GM18511 (cell line): Measurements from ENCODE around the gene KBTBD12.

ENCODE experiments used
- ATAC-seq: cut with Tn5 transposase; IDR thresholded peaks from one replicate; pipeline ENCODE4 v1.9.1; 2021; ENCODE audit warnings: mild to moderate bottlenecking, moderate library complexity; ENCODE audit not compliant: unreplicated experiment

Gene KBTBD12

DNA sequence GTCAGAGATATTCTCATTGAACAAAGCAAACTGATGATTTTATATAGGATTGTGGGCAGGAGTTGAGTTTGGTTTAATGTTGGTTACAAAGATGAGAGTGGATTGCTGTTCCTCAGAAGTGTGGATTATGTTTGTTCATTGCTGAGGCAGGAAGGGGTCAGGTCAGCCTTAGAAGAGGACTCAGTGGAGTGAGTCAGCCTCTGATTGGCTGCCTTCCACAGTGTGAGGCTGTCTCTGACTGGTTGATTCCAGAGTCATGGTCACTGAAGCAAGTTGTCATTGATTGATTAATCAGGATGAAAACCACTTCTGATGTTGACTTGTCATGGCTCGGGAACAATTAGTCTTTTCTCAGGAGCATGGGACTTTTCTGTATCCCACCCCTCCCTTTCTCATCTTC is 36.2 kb downstream of the KBTBD12 start:
- no peak for ATAC-seq

GRCh38 chr3:127953091-127954035 is 38.3 kb downstream of the KBTBD12 start:
- no peak for ATAC-seq

GRCh38 chr3:127954640-127955039 is 39.6 kb downstream of the KBTBD12 start:
- no peak for ATAC-seq

GRCh38 chr3:127955728-127956127 is 40.7 kb downstream of the KBTBD12 start:
- ATAC-seq: no peak

DNA sequence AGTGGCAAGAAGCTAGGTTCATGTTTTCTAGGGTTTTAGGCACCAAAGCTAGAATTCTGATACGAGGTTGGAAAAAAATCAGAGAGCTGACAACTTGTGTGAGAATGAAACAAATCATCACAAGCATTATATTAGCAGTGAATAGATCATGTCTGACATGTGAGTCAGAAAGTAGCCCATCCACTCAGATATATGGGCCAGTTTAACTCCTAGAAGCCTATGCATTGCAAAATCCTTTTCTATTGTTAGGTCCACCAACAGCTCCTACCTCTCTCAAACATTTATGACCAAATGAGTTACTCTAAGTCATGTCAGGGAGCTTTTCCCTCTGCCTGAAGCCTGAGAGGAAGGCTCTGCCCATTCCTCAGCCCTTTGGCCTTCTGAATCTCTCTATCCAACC is 44.0 kb downstream of the KBTBD12 start:
- ATAC-seq: no peak

- ATAC-seq: no peak
Measured at GRCh38 chr3:127959873-127960272, 44.8 kb downstream of the KBTBD12 start.

DNA sequence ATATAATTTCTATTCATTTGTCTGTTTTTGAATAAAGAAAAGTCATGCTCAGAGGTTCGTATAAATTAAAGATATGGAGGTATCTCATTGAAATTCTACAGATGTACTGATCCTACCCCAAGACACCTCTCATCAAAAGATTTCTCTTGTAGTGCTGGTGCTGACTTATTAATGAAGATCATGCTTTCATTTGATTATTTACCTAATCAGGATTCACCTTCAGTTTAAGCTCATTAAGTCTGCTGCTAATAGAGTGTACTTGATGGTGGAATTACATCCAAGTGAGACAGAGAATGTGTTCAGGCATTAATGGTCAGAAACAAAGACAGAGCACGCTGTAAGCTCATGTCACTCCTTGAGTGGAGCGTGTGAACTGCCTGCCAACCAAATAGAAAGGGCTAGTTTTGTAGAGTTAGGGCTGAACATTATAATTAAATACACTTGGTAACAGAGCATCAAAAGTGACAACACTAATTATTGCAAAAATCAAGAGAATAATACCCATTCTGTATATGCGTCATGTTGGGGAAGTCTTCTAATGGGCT is 45.5 kb downstream of the KBTBD12 start:
- no peak for ATAC-seq

GRCh38 chr3:127961124-127961523 is 46.1 kb downstream of the KBTBD12 start:
- no peak for ATAC-seq

DNA sequence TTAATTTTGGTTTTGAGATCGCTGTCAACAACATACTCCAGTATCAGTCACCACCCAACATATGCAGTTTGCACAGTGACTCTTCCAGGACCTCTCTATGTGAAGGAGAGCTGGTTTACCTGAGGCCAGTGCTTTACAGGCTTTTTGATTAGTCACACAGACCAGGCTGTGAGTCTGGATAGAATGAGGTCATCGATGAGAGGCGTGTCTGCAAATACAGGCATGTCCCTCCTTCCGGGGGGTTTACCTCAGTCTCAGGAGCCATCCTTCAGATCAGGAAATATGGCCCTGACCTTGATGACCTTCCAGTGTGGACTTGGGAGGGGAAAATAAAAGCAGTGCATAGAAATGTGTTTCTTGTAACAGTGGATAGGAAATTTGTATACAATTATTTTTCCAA is 46.9 kb downstream of the KBTBD12 start:
- ATAC-seq: no peak

DNA sequence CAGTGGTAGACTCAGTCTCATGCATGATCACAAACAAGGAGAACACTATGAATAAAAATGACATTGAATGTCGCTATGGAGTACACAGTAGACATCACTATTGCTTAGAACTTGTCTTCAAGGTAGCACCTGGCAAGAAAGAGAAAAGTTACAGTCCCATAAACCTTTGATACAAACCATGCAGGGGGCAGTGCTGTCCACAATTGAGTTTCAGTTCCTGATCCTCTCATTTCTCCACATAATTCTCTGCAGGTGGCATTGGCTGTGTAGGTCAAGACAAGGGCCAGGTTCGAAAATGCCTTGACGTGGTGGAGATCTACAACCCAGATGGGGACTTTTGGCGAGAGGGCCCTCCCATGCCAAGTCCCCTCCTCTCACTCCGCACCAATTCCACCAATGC is 47.9 kb downstream of the KBTBD12 start:
- ATAC-seq: no peak

DNA sequence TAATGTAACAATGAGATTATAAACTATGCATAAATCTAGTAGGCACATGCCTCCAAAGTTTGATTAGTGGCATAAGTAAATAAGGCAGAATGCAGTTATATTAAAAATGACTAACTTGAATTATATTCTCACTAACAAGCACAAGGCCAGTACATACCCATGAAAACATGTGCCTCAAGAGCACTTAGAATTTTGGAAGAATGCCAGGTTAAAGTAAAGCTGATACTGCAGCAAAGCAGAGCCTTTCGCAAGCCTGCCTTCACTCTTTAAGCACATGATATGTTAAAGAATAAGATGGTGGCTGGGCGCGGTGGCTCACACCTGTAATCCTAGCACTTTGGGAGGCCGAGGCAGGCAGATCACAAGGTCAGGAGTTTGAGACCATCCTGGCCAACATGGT is 49.0 kb downstream of the KBTBD12 start:
- ATAC-seq: no peak

DNA sequence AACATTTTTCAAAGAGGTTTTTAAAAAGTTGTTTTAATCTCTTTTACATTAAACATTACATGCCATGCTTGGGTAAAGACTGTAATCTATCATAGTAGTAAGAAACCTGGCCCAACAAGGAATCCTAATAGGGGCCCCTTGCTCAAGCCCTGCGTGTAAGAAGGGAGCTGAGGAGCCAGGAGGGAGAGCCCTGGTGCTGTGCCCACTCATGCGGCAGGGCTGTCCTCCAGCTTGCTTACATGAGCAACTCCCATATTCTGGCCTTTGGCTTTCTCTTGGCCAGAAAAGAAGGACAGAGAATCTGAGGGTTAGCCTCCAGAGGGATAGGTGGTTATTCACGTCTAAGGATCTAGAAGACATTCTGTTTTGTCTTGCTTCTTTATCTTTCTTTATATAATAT is 49.8 kb downstream of the KBTBD12 start:
- no peak for ATAC-seq

GRCh38 chr3:127967316-127967715 is 52.3 kb downstream of the KBTBD12 start:
- ATAC-seq: no peak

DNA sequence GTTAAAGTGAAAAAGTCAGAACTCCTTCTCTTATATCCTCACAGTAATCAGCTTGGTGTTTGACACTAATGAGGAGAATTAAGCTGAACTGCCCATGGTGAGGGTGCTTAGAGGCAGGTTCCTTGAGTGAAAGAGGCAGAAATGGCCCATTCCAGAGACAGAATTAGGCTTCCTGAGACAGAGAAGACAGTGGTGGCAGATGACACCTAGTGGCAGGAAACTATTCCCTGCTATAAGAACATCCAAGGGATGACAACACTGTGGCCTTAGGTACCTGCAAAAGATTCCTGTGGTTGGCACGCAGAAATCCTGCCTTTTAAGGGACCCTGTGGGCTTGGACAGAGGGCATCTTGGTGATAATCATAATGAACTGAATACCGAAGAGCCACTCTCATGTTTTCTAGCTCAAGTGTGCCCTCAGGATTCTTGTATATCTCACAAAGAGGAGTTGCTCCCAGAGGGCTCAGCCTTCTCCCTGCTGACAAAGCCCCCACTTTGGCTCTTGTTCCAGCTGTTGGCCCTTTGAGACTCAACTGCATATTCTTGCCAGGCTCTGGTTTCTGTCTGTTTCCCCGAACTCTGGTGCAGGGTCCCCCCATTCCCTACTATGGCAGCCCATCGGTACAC is 56.0 kb downstream of the KBTBD12 start:
- ATAC-seq: no peak

DNA sequence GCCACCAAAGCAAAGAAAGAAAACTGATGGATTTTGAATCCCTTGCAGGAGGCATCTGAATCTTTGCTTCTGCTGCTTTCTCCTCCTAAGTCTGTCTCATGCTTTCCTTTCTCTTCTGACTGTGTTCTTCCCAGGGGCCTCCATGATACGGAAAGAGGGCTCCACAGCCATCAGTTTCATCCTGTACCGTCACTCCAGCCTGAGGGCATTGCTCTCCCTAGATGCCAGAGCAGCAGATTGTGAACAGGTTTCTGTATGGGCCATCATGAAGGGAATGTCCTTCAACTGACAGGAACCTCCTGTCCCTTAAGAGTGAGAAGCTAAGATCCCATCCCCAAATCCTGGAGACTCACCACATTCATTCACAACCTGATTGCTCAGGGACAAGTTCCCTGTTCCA is 59.2 kb downstream of the KBTBD12 start:
- no peak for ATAC-seq

GRCh38 chr3:127975153-127976029 is 60.4 kb downstream of the KBTBD12 start:
- no peak for ATAC-seq

DNA sequence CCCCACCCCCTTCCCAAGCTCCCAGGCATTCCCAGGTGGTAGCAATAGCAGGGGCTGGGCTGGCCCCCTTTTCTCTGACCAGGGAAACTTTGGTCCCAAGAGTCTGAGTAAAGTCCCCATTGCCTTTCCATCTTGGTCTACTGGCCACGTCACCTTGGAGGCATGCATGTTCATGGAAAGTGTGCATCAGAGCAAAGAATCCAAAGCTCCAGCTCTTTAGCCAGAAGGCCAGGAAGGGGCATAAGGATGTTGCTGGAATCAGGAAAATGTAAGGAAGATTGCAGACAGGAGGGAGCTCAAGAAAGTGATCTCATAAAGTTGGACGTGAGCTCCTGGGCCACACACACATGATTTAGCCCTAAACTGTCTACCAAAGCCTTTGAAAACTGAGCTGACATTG is 63.6 kb downstream of the KBTBD12 start:
- ATAC-seq: no peak

DNA sequence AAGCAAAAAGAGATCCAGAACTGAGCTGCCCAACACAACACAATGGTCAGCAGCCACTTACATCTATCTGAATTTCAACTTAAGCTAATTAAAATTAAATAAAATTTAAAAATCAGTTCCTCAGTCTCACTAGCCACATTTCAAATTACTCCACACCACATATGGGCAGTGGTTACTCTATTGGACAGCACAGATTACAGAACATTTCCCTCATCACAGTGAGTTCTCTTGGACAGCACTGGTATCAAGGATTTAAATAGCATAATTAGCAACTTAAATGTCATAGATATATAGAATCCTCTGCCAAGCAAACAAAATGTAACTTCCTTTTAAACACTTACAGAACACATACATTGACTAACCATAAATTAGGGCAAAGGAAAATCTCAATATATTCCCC is 64.4 kb downstream of the KBTBD12 start:
- ATAC-seq: no peak

DNA sequence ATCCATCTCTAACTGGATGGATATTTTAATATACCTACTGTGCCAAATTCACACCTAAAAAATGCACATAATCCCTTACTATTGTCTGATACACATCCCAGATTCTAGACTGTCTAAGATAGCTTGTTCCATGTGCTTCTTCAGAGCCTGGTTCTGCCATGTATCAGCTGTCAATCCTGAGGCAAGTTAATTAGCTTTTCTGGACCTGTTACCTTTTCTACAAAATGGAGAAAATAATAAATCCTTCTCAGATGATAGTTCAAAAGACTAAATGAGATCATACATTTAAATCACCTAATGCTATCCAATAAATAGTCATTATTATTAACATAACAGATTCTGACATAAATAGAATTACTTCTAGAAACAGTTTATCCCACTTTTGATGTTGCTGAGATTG is 66.1 kb downstream of the KBTBD12 start:
- ATAC-seq: no peak

DNA sequence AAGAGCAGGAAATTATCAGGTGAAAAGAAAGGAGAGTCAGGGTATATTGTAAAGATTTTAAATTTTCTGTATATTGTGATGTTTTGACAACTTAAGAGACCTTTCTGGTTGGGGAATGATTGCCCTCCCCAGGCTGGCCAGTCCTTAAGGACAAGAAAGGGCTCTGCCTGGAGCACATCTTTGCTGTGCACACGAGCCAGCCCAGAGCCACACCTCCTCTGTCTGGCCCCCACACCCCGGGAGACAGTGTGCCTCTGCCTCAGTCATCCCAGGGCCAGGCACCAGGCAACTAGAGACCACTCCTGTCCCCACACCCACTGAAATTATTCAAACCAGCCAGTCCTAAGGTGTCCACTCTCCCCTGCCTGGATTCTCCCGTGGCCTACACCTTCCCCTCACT is 67.1 kb downstream of the KBTBD12 start:
- no peak for ATAC-seq
